Sigmoid colon (tissue), 4 donors: ENCODE data around the gene SLCO2A1.

ENCODE experiments used
- CTCF ChIP-seq, 4 experiments: fragments of 450-650 bp in 3 of 4; fragments of 200-600 bp in 1 of 4; IDR thresholded peaks; one replicate each; pipeline ENCODE4 v1.5.1; 2016 to 2019; ENCODE audit warnings: antibody characterized with exemption in 4 of 4, mild to moderate bottlenecking in 3 of 4, moderate library complexity in 2 of 4
- POLR2A ChIP-seq, 2 donors: fragments of 450-650 bp; IDR thresholded peaks; one replicate each; pipeline ENCODE4 v1.6.1; 2016; ENCODE audit warnings: antibody characterized with exemption in 2 of 2, mild to moderate bottlenecking in 2 of 2, moderate library complexity in 2 of 2
- POLR2AphosphoS5 ChIP-seq, 4 donors: sonication (generic); formaldehyde crosslinking; IDR thresholded peaks; one replicate each; pipeline ENCODE4 v1.6.1; 2017; ENCODE audit warnings: antibody characterized with exemption in 4 of 4

GRCh38 chr3:133930341-133930933 lies 99.3 kb downstream of the SLCO2A1 start:
- TF ChIP-seq CTCF (IDR thresholded peaks at IDR 0.05) = peak in 1 of 4 experiments; percentile 33
- no peak for TF ChIP-seq POLR2A (IDR thresholded peaks at IDR 0.05)
- TF ChIP-seq POLR2AphosphoS5 (IDR thresholded peaks at IDR 0.05) = no peak
